ENCODE results near the gene SRRM2.

The SRRM2 gene

GRCh38 chr16:2715064-2715463 is 37.4 kb upstream of the SRRM2 start:
- H3K4me3 ChIP-seq (replicated peaks; ENCODE audit: low read depth, low read length): no peak overlapping the region
- no peak for DNase-seq (ENCODE audit: extremely low read depth, low read depth)
- no peak for TF ChIP-seq CTCF (IDR thresholded peaks at IDR 0.05; ENCODE audit: low read depth, low read length, missing control alignments)

DNA sequence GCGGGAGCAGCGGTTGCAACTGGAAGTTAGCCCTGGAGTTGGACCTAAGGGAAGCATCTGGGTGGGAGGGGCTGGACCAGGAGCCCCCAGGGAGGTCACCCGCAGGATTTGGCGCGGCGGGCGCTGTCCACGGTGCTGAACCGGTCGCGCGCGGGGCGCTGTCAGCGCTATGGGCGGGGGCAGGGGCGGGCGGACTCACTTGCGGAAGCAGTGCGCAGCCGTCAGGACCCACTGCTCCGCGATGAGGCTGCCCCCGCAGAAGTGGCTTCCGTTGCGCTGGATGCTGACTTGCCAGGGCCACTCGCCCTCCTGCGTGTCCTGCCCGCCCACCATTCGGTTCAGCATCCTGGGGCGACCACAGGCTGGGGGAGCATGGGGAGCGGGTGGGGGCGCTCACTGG is 36.9 kb upstream of the SRRM2 start:
- no peak overlapping the region for H3K4me3 ChIP-seq (replicated peaks; ENCODE audit: low read depth, low read length)
- TF ChIP-seq CTCF (IDR thresholded peaks at IDR 0.05; ENCODE audit: low read depth, low read length, missing control alignments): no peak
- DNase-seq (ENCODE audit: extremely low read depth, low read depth): no peak

DNA sequence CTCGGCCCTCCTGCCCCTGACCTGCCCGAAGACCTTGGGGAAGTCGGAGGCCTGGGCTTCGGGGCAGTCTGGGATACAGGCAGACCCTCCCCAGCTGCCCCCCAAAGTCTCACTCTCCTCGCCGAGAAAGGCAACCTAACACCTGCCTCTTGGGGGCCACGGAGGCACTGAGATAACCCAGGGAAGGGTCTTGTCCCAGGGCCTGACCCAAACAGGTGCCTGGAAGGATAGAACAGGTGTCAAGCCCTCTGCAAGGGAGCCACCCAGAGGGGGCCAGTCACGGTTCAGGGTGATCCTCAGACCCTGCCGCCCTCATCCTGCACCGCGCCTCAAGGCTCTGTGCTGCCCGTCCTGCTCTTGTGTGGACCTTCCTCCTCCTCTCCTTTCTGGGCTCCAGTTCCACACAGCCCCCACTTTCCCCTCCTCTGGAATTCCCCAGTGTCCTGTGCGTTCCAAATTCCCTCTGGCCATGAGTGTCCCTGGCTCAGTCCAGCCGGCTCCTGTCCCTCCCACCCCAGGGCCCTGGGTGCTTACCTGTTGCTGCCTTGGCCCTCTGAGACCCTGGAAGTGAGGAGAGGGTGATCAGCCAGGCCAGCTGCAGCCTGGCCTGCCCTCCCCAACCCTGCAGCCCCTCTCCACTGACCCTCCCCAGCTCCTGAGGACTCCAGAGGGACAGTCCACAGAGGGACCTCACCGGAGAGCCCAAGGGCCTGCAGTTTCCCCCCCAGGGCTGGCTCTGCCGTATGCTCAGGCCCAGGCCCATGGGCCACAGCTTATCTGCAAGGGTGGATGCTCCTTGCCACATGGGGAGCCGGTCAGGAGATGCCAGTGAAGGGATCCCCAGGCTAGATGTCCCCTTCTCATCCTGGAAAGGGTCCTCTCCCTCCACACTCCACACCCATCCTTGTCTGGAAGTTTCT is 36.2 kb upstream of the SRRM2 start:
- H3K4me3 ChIP-seq (replicated peaks; ENCODE audit: low read depth, low read length): no peak overlapping the region
- no peak for DNase-seq (ENCODE audit: extremely low read depth, low read depth)
- no peak for TF ChIP-seq CTCF (IDR thresholded peaks at IDR 0.05; ENCODE audit: low read depth, low read length, missing control alignments)

GRCh38 chr16:2716948-2717347 is 35.5 kb upstream of the SRRM2 start:
- no peak for TF ChIP-seq CTCF (IDR thresholded peaks at IDR 0.05; ENCODE audit: low read depth, low read length, missing control alignments)
- no peak overlapping the region for H3K4me3 ChIP-seq (replicated peaks; ENCODE audit: low read depth, low read length)
- DNase-seq (ENCODE audit: extremely low read depth, low read depth): no peak

DNA sequence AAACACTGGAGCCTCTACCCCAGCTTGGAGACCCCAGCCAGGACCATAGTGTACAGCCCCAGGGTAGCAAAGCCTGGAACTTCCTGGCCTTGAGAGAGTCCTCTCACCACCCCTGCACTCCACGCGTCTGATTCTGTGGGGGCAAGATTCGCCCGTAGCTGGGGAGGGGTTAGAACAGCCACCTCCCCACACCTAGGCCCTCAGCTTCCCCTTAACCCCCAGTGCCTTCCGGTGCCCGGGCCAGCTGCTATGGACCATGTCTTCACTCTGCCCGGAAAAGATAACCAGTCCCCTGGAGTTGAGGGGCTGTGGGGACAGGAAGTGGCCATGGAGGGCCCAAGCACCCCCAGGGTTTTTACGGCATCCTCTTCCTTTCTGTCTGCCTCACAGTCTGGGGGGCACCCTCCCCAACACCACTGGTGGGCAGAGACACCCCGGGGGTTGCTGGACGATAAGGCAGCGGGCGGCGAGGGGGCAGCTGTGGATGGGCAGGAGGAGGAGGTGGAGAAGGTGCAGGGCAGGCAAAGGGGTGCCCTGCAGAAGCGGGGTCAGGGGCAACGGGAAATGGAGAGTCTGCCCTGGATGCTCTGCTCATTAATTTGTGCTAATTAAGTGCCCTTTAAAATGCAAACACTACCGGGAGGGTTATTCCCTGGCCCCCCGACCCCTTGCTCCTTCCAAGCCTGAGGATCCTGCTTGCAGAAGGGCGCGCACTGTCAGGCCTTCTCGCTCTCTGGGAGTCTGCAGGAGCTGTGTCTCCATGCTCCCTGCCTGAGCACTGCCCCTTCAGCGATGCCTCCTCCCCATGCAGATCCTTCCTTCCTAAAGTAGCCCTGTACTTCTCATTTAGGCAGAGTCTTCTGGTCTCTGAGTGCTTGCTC is 34.8 kb upstream of the SRRM2 start:
- H3K4me3 ChIP-seq (replicated peaks; ENCODE audit: low read depth, low read length): no peak overlapping the region
- DNase-seq (ENCODE audit: extremely low read depth, low read depth): no peak

More for the DNA sequence above, 34.8 kb upstream of the SRRM2 start:
- TF ChIP-seq CTCF (IDR thresholded peaks at IDR 0.05; ENCODE audit: low read depth, low read length, missing control alignments): no peak

All from HFF-Myc (cell line).